Umbilical cord (tissue), 2 donors: ENCODE results near the gene NPIPA3. TPM values are rescaled to one million over a fixed set of nuclear protein-coding genes. Genes with fewer than 3 reads are reported as not detected.
"Not testable (repeated sequence)": the region's sequence is repeated elsewhere in the genome, so short reads cannot be mapped to it uniquely, and the experiment has no call there.

Experiments used
- DNase-seq: peaks from one replicate; pipeline ENCODE4 v3.0.0-alpha.2; 2015; ENCODE audit warnings: low spot score
- total RNA-seq: library from RNA; depleted of rRNA; stranded (reverse); fragments of >200 nt; gene quantifications from one replicate; pipeline ENCODE4 v1.2.3, GENCODE V29; 2014; ENCODE audit warnings: low replicate concordance; ENCODE audit not compliant: insufficient read depth

The NPIPA3 gene
- total RNA-seq, 1 donor from 2014 or later, result 0.96 TPM

DNA sequence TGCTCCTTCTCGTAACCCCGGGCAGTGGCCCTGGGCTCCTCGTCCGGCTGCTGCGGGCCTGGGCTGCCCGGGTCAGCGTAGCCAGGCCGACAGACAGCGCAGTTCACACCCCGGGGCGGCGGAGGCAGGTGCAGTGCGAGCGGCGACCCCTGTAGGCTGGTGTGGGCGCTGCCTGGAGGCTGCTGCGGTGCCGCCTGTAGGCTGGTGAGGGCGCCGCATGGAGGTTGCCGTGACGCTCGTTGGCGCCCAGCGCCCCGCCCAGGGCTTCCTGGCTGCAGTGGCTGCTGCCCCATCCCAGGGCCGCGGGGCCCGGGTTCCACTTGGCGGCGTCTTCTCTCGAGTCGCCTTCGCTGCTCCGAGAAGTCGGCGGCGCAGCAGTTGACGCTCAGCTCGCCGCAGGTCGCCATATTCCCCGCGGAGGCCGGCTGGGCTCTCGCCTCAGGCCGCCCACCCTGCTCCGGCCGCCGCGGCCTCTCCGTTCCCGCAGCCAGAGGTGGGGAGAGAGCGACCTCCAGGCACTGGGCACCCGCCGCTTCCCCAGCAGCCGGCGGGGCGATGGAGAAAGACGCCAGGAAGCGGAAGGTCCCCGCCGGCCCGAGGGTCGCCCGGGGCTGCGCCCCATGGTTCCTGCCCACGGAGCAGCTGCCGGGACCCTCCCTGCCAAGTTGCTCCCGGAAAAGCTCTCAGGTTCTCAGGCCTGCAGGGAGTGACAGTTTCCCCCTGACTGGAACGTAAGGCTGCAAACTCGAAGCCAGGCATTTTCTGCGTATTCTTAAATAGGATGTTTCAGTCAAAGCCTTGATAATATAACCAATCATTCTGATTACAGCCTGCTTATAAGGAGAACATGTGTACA, 39.3 kb downstream of the NPIPA3 start, which contains the start of gene NPIPA2:
NPIPA2 (plus strand) TSS at position 261 of the 856 bp plus-strand sequence. CDS start 5,533 bp downstream, outside the sequence.
- DNase-seq, result not testable (repeated sequence)

GRCh38 chr16:14773654-14774053, 70.4 kb downstream of the NPIPA3 start:
- DNase-seq, result not testable (repeated sequence)

GRCh38 chr16:14775624-14776023, 72.4 kb downstream of the NPIPA3 start:
- DNase-seq, result not testable (repeated sequence)

Other genes starting within 250 kb of the NPIPA3 start
- gene PARN, start 73.2 kb upstream of the NPIPA3 start, total RNA-seq, result 27.0 TPM
- 85.9 TPM for gene BFAR, start 70.5 kb upstream of the NPIPA3 start, total RNA-seq
- gene PLA2G10, start 9.1 kb upstream of the NPIPA3 start, total RNA-seq, result not detected
- gene NPIPA2, start 39.1 kb downstream of the NPIPA3 start, total RNA-seq, result 0.96 TPM
- 62.4 TPM for gene NOMO1, start 130.3 kb downstream of the NPIPA3 start, total RNA-seq
- gene NPIPA1, start 234.0 kb downstream of the NPIPA3 start, total RNA-seq, result 61.2 TPM